HG02852 (cell line): ENCODE measurements around the gene MDFIC2.

Experiments
- ATAC-seq: cut with Tn5 transposase; IDR thresholded peaks from one replicate; pipeline ENCODE4 v1.9.1; 2021; ENCODE audit warnings: mild to moderate bottlenecking, moderate library complexity; ENCODE audit not compliant: unreplicated experiment

The MDFIC2 gene

GRCh38 chr3:70183781-70184504, 128.5 kb downstream of the MDFIC2 start:
- ATAC-seq = no peak

DNA sequence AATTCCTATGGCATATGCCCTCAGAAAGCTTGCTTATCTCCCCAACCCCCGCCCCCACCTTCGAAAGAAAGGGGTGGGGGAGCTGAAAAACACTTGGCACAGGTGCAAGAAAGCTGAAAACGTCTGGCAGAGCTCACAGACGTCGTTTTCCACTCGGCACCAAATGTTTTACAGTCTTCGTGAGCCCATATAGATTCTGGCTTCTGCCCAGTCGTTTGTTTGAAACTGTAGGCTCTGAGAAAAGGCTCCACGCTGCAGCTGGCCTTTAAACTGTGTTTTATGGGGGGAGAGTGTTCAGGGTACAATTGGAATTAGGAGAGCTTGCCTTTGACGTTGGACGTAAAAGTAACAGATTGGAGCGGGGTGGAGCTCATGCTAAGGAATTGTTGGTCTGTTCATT, 130.3 kb downstream of the MDFIC2 start:
- ATAC-seq = no peak

DNA sequence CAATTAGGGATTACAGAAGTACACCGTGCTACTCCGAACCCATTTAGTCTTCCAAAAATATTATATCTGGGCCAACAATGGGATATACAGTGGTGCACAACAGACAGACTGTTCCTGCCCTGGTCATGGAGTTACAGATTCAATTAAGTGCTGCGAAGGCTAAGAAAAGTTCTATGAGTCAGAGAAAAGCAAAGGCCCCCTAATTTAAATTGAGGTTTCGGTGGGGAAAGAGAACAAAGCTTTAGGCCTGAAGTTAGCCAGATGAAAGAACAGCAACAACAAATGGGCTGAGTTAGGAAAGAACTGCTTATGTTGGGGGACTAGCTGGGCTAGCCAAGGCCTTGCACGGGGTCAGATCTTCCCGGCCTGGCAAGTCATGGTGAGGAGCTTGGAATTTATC, 131.8 kb downstream of the MDFIC2 start:
- ATAC-seq = peak; percentile 63

DNA sequence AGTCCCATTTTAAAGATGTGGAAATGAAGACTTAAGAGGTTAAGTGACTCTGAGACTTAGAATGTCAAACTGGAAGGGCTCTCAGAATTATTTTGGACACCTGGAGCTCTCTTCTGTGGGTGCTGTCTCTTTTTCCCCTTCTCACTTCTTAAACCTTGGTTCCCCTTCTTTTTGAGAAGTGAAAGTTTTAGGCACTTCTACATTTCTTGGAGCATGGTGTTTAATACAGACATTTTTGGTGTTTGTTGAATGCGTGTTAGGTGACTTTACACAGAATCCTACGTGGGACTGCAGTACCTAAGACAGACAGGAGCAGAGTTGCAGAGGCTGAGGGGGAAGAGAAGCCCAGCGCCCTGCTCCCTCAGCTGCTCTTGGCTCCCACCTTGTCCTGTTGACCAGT, 133.3 kb downstream of the MDFIC2 start:
- ATAC-seq = peak; percentile 75

- ATAC-seq = no peak
Measured at GRCh38 chr3:70177881-70178645, 134.4 kb downstream of the MDFIC2 start.

DNA sequence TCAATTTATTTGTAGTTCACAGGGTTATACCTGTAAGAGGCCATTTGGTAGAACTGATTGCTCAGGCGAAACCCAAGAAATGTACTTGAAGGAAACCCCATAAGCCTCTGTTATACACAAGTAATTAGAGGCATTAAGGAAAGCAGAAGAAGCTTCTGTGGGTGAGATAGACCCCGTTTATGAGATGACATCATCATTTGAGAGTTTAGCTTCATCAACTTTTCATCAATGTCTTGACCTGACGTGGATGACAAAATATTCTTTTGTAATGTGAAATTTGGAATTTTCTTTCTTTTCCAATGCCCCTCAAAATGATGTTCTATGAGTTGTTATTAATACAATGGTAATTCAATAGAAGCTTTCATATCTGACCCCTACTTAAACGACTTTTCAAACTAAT, 136.2 kb downstream of the MDFIC2 start:
- no peak for ATAC-seq

GRCh38 chr3:70156808-70157207, 155.6 kb downstream of the MDFIC2 start:
- ATAC-seq = no peak

- no peak for ATAC-seq
Measured at GRCh38 chr3:70150599-70150998, 161.8 kb downstream of the MDFIC2 start.

DNA sequence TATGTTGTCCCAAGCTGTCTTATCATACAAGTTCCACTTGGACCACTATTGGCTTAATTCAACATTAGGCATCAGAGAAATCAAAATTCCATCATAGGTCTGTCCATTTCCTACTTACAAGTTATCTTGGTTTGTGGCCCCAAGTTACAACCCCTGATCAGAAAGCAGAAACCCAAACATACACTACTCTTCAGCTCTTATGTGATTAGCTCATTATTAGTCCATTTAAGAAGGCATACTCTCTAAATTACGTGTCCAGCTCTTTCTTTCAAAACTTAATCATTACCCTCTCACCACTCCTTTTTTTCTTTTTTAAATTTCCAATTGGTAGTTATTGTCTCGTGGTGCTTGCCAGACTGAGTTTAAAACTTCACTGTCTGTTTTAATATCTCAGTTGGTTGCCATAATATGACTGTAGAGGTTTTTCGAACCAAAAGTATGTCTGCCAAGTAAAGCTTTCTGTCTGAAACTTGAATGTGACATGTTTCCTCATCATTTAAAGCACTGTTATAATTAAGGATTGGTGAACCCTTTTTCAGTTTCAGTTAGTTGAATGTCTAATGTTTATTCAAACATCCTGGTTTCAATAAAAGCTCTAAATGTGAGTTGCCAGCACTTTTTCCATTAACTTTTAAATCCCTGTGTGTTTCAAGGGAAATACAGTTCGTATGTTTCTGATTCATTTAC, 162.6 kb downstream of the MDFIC2 start:
- ATAC-seq = no peak
